ENCODE results near the gene PKN2. TPM values are rescaled to one million over a fixed set of nuclear protein-coding genes. Genes with fewer than 3 reads are reported as not detected.

Gene PKN2
- total RNA-seq, 1 donor from 2014 or later, result 25.1 TPM

- H3K27me3 Mint-ChIP-seq, result no peaks in the 10 kb centered on the region
- H3K4me3 Mint-ChIP-seq, result no peak overlapping the region
- H3K4me1 Mint-ChIP-seq, result peaks cover 16% of the 10 kb centered on the region
- intact Hi-C loops (cut with micrococcal nuclease), result no loop called here
- peaks cover 3% of the 10 kb centered on the region for H3K9me3 Mint-ChIP-seq
- H3K27ac Mint-ChIP-seq, result no peak overlapping the region
- peaks cover 24% of the 10 kb centered on the region for H3K36me3 Mint-ChIP-seq (ENCODE audit: low read depth)
- no peak for DNase-seq
Measured at GRCh38 chr1:88730132-88730675, 46.1 kb downstream of the PKN2 start.

DNA sequence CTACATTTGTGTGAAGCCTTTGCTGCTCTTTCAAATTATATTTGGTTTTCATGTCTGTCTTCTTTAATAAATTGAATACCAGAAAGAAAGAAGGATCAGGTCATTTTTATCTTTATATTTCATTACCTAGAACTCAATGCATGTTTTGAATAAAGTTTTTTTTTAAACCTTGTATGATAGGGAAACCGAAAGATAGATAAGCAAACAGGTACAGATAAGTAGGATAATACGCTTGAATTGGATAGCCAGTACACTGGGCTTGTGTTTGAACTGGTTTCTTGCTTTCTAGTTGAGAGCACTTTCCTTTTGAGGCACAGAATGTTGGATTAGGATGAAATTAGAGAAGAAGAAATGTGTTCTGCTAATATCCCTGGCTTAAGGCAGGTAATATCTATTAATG is 46.9 kb downstream of the PKN2 start:
- DNase-seq, result no peak
- peaks cover 16% of the 10 kb centered on the region for H3K4me1 Mint-ChIP-seq
- no peaks in the 10 kb centered on the region for H3K27me3 Mint-ChIP-seq

DNA sequence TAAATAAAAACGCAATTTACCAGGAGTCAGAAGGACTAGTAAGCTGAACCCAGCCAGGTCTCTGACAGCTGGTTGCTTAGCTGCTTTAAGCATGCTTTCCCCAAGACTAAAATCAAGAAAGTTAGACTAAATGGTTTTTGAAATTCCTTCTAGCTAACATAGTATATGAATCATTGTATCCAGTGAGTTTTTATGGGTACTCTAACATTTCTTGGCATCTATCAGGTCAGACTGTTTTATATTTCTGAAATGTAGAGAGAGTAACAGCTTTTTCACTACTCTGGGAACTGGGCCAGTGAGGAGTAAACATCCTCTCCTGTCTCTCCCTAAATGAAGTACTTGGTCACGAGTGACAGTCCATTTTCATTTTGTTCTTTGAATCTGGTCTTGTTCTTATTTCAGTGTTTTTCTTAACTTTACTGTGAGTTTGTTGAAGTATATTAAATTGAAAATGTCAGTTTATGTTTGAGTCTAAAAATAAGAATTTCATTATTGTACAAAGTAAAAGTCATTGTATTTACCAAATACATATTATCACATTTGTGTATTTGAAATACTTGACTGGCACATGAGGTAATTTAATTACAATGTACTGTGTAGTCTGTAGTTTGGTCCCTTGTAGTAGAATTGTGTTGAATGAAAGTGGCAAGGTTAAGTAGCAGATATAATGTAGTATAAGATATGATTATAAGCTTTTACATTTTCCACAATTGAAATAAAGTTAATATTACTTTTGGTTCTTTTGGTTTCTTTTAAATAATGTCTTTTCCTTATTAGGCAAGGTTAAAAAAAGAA is 47.6 kb downstream of the PKN2 start:
- Mint-ChIP-seq H3K36me3 (ENCODE audit: low read depth) (peaks cover 35% of the 10 kb centered on the region), H3K27me3 (no peaks in the 10 kb centered on the region), H3K9me3 (peaks cover 9% of the 10 kb centered on the region), H3K4me3 (no peak overlapping the region), H3K4me1 (peaks cover 13% of the 10 kb centered on the region), H3K27ac (no peak overlapping the region)
- no peak for DNase-seq
- intact Hi-C loops (cut with micrococcal nuclease), result no loop called here

More for the DNA sequence above, 46.9 kb downstream of the PKN2 start:
- intact Hi-C loops (cut with micrococcal nuclease), result no loop called here
- Mint-ChIP-seq H3K4me3 (no peak overlapping the region), H3K27ac (no peak overlapping the region), H3K36me3 (ENCODE audit: low read depth) (peaks cover 31% of the 10 kb centered on the region), H3K9me3 (peaks cover 8% of the 10 kb centered on the region)

GRCh38 chr1:88735382-88735781 is 51.3 kb downstream of the PKN2 start:
- H3K4me3 Mint-ChIP-seq, result no peak overlapping the region
- H3K27me3 Mint-ChIP-seq, result no peaks in the 10 kb centered on the region
- peaks cover 17% of the 10 kb centered on the region for H3K4me1 Mint-ChIP-seq
- no peak for DNase-seq
- H3K36me3 Mint-ChIP-seq (ENCODE audit: low read depth), result peaks cover 25% of the 10 kb centered on the region
- intact Hi-C loops (cut with micrococcal nuclease), result no loop called here
- H3K9me3 Mint-ChIP-seq, result peaks cover 9% of the 10 kb centered on the region
- no peak overlapping the region for H3K27ac Mint-ChIP-seq

GRCh38 chr1:88735909-88736308 is 51.8 kb downstream of the PKN2 start:
- H3K27ac Mint-ChIP-seq, result no peak overlapping the region
- DNase-seq, result no peak
- intact Hi-C loops (cut with micrococcal nuclease), result loop anchor here (1.0 kb wide), 1 partner anchor 141 kb away; no protein-coding TSS in a partner anchor
- peaks cover 19% of the 10 kb centered on the region for H3K4me1 Mint-ChIP-seq
- peaks cover 26% of the 10 kb centered on the region for H3K36me3 Mint-ChIP-seq (ENCODE audit: low read depth)
- H3K4me3 Mint-ChIP-seq, result no peak overlapping the region
- no peaks in the 10 kb centered on the region for H3K27me3 Mint-ChIP-seq
- peaks cover 9% of the 10 kb centered on the region for H3K9me3 Mint-ChIP-seq

DNA sequence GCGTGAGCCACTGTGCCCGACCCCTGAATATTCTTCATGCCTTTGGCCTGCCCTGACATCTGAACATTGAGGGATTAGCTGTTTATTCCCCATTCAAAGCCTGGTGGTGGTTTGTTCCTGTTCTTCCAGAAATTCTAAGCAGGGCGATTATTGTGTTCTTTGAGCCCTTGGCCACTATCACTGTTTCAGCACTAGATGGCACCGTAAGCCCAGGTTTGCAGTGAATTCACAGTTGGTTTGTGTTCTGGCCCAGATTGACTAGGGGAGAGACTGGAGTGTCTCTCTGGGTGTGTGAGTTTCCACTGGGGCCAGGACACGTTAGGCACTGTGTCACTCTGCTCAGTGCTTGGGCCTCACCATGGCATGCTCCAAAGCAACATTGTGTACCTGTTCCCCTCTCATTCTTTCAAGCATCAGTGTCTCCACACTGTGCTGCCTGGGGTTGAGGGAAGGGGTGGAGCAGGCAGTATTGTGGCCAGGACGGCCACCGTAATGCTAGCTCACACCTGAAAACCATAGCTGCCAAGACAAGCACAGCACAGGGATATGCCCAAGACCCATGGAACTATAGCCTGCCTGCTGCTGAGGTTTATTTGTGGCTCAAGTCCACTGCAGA is 52.7 kb downstream of the PKN2 start:
- intact Hi-C loops (cut with micrococcal nuclease), result loop anchor here (1.0 kb wide), 1 partner anchor 141 kb away; no protein-coding TSS in a partner anchor
- no peak overlapping the region for H3K4me3 Mint-ChIP-seq
- peak; percentile 79 for DNase-seq
- peaks cover 27% of the 10 kb centered on the region for H3K36me3 Mint-ChIP-seq (ENCODE audit: low read depth)
- no peak overlapping the region for H3K27ac Mint-ChIP-seq
- H3K4me1 Mint-ChIP-seq, result peaks cover 16% of the 10 kb centered on the region
- H3K9me3 Mint-ChIP-seq, result peaks cover 9% of the 10 kb centered on the region
- H3K27me3 Mint-ChIP-seq, result no peaks in the 10 kb centered on the region

- Mint-ChIP-seq H3K27ac (no peak overlapping the region), H3K4me3 (no peak overlapping the region), H3K36me3 (ENCODE audit: low read depth) (peaks cover 29% of the 10 kb centered on the region), H3K4me1 (peaks cover 16% of the 10 kb centered on the region), H3K9me3 (peaks cover 9% of the 10 kb centered on the region), H3K27me3 (no peaks in the 10 kb centered on the region)
- no peak for DNase-seq
- intact Hi-C loops (cut with micrococcal nuclease), result no loop called here
Measured at GRCh38 chr1:88737338-88737927, 53.4 kb downstream of the PKN2 start.

- no peak for DNase-seq
- H3K36me3 Mint-ChIP-seq (ENCODE audit: low read depth), result peaks cover 27% of the 10 kb centered on the region
- H3K9me3 Mint-ChIP-seq, result peaks cover 3% of the 10 kb centered on the region
- no peak overlapping the region for H3K27ac Mint-ChIP-seq
- H3K27me3 Mint-ChIP-seq, result no peaks in the 10 kb centered on the region
- H3K4me3 Mint-ChIP-seq, result no peak overlapping the region
- intact Hi-C loops (cut with micrococcal nuclease), result no loop called here
- H3K4me1 Mint-ChIP-seq, result peaks cover 18% of the 10 kb centered on the region
Measured at GRCh38 chr1:88740784-88741183, 56.7 kb downstream of the PKN2 start.

DNA sequence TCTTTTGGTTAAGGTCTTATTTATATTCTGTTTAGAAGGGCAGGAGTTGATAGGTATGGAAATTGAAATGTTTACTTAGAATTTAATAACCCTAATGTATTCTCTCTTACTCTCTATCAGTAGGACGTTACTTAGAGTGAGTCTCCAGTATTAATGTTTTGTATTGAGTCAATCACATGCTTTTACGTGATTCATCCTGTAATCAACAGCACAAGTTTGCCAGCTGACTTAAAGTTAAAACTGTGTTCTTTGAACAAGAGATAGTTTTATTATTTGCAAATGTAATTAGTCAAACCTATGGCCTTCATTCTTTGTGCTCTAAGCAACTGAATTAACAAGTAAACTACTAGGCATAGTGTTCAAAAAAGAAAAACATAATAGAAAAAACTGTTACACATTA is 57.3 kb downstream of the PKN2 start:
- Mint-ChIP-seq H3K9me3 (no peaks in the 10 kb centered on the region), H3K27me3 (no peaks in the 10 kb centered on the region), H3K4me1 (peaks cover 18% of the 10 kb centered on the region), H3K4me3 (no peak overlapping the region), H3K27ac (no peak overlapping the region), H3K36me3 (ENCODE audit: low read depth) (peaks cover 26% of the 10 kb centered on the region)
- no peak for DNase-seq
- intact Hi-C loops (cut with micrococcal nuclease), result no loop called here

- no peak for DNase-seq
- Mint-ChIP-seq H3K36me3 (ENCODE audit: low read depth) (peaks cover 28% of the 10 kb centered on the region), H3K27ac (no peak overlapping the region), H3K9me3 (no peaks in the 10 kb centered on the region), H3K27me3 (no peaks in the 10 kb centered on the region), H3K4me1 (peaks cover 21% of the 10 kb centered on the region), H3K4me3 (no peak overlapping the region)
- intact Hi-C loops (cut with micrococcal nuclease), result no loop called here
Measured at GRCh38 chr1:88742531-88742930, 58.5 kb downstream of the PKN2 start.

- Mint-ChIP-seq H3K4me1 (peaks cover 14% of the 10 kb centered on the region), H3K27me3 (no peaks in the 10 kb centered on the region), H3K27ac (no peak overlapping the region), H3K4me3 (no peak overlapping the region), H3K36me3 (ENCODE audit: low read depth) (peaks cover 26% of the 10 kb centered on the region), H3K9me3 (no peaks in the 10 kb centered on the region)
- DNase-seq, result no peak
- intact Hi-C loops (cut with micrococcal nuclease), result no loop called here
Measured at GRCh38 chr1:88744142-88744541, 60.1 kb downstream of the PKN2 start.

- intact Hi-C loops (cut with micrococcal nuclease), result no loop called here
- H3K4me1 Mint-ChIP-seq, result peaks cover 8% of the 10 kb centered on the region
- H3K4me3 Mint-ChIP-seq, result no peak overlapping the region
- H3K27me3 Mint-ChIP-seq, result no peaks in the 10 kb centered on the region
- no peak overlapping the region for H3K27ac Mint-ChIP-seq
- no peaks in the 10 kb centered on the region for H3K9me3 Mint-ChIP-seq
- peaks cover 25% of the 10 kb centered on the region for H3K36me3 Mint-ChIP-seq (ENCODE audit: low read depth)
- DNase-seq, result no peak
Measured at GRCh38 chr1:88746916-88747315, 62.8 kb downstream of the PKN2 start.

DNA sequence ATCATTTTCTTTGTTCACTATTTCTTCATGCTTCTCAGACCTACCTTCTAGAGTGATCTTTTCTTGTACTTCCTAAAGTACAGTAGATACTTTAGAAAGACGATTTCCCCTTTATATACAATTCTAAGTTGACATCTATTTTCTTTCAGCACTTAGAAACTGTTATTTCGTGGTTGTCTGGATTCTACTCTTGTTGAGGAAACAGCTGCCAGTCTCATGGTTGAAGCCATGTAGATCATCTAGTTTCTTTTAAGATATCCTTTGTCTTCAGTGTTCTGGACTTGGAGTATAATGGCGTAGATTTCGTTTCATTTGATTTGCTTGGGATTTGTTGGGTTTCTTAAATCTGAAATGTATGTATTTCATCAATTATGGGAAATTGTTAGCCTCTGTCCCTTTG is 67.6 kb downstream of the PKN2 start:
- no peak for DNase-seq
- H3K27ac Mint-ChIP-seq, result no peak overlapping the region
- H3K27me3 Mint-ChIP-seq, result no peaks in the 10 kb centered on the region
- no peak overlapping the region for H3K4me3 Mint-ChIP-seq
- H3K4me1 Mint-ChIP-seq, result peaks cover 5% of the 10 kb centered on the region
- intact Hi-C loops (cut with micrococcal nuclease), result no loop called here
- peaks cover 18% of the 10 kb centered on the region for H3K36me3 Mint-ChIP-seq (ENCODE audit: low read depth)
- no peaks in the 10 kb centered on the region for H3K9me3 Mint-ChIP-seq

- intact Hi-C loops (cut with micrococcal nuclease), result no loop called here
- Mint-ChIP-seq H3K27me3 (no peaks in the 10 kb centered on the region), H3K4me3 (no peak overlapping the region), H3K27ac (no peak overlapping the region), H3K4me1 (peaks cover 2% of the 10 kb centered on the region), H3K9me3 (peaks cover 1% of the 10 kb centered on the region), H3K36me3 (ENCODE audit: low read depth) (peaks cover 18% of the 10 kb centered on the region)
- no peak for DNase-seq
Measured at GRCh38 chr1:88753506-88753905, 69.4 kb downstream of the PKN2 start.
